HG03571 (cell line): Measurements from ENCODE around the gene BPIFA3.

Experiments used
- ATAC-seq: cut with Tn5 transposase; IDR thresholded peaks from one replicate; pipeline ENCODE4 v1.9.1; 2021; ENCODE audit not compliant: unreplicated experiment

BPIFA3 gene

GRCh38 chr20:33259371-33259770 lies 42.2 kb downstream of the BPIFA3 start:
- ATAC-seq: no peak

- ATAC-seq: no peak
Observed at GRCh38 chr20:33261465-33261864, 44.3 kb downstream of the BPIFA3 start.

GRCh38 chr20:33262658-33263065 lies 45.5 kb downstream of the BPIFA3 start:
- no peak for ATAC-seq

GRCh38 chr20:33263784-33264183 lies 46.6 kb downstream of the BPIFA3 start:
- ATAC-seq: no peak

- ATAC-seq: no peak
Observed at GRCh38 chr20:33267701-33268100, 50.5 kb downstream of the BPIFA3 start.

GRCh38 chr20:33272155-33272873 lies 55.2 kb downstream of the BPIFA3 start:
- ATAC-seq: no peak

- ATAC-seq: no peak
Observed at GRCh38 chr20:33273117-33273851, 56.1 kb downstream of the BPIFA3 start.

- ATAC-seq: no peak
Observed at GRCh38 chr20:33275215-33275614, 58.1 kb downstream of the BPIFA3 start.

GRCh38 chr20:33275871-33276270 lies 58.7 kb downstream of the BPIFA3 start:
- no peak for ATAC-seq

- ATAC-seq: no peak
Observed at GRCh38 chr20:33276303-33277113, 59.4 kb downstream of the BPIFA3 start.
